T-helper 2 cell treated with Interferon-gamma antibody and Interleukin-4, amounts not matched to agents 5 μg/mL and 100 μg/mL, for 36 hours (primary cell): ENCODE measurements around the gene ARL2.

Source experiments
- DNase-seq: peaks from one replicate; pipeline ENCODE4 v3.0.0; 2021; ENCODE audit warnings: low spot score
- H3K27ac Mint-ChIP-seq: one replicate; pipeline ENCODE4 v1.8.0; 2021; ENCODE audit warnings: mild to moderate bottlenecking, mixed read lengths
- H3K27me3 Mint-ChIP-seq: one replicate; pipeline ENCODE4 v1.8.0; 2021; ENCODE audit warnings: low read depth, mixed read lengths
- H3K36me3 Mint-ChIP-seq: one replicate; pipeline ENCODE4 v1.8.0; 2021; ENCODE audit warnings: low read depth, mixed read lengths
- H3K4me1 Mint-ChIP-seq: one replicate; pipeline ENCODE4 v1.8.0; 2021; ENCODE audit warnings: low read depth, mixed read lengths
- H3K4me3 Mint-ChIP-seq: one replicate; pipeline ENCODE4 v1.8.0; 2022; ENCODE audit warnings: mild to moderate bottlenecking, moderate library complexity, mixed read lengths
- H3K9me3 Mint-ChIP-seq: one replicate; pipeline ENCODE4 v1.8.0; 2021; ENCODE audit warnings: mixed read lengths

The ARL2 gene

GRCh38 chr11:65045728-65046127 is 31.8 kb downstream of the ARL2 start:
- Mint-ChIP-seq H3K4me1 (peaks cover 20% of the 10 kb centered on the region), H3K4me3 (no peak overlapping the region), H3K36me3 (peaks cover 18% of the 10 kb centered on the region), H3K27ac (no peak overlapping the region), H3K9me3 (no peaks in the 10 kb centered on the region), H3K27me3 (no peaks in the 10 kb centered on the region)
- DNase-seq: no peak

GRCh38 chr11:65047581-65048422 is 33.8 kb downstream of the ARL2 start:
- peak overlapping the region; percentile 76 for H3K4me3 Mint-ChIP-seq
- peak overlapping the region; percentile 70 for H3K27ac Mint-ChIP-seq
- no peak for DNase-seq
- no peaks in the 10 kb centered on the region for H3K27me3 Mint-ChIP-seq
- no peaks in the 10 kb centered on the region for H3K9me3 Mint-ChIP-seq
- H3K36me3 Mint-ChIP-seq: peaks cover 15% of the 10 kb centered on the region
- H3K4me1 Mint-ChIP-seq: peaks cover 14% of the 10 kb centered on the region

- no peaks in the 10 kb centered on the region for H3K27me3 Mint-ChIP-seq
- no peak overlapping the region for H3K27ac Mint-ChIP-seq
- H3K4me3 Mint-ChIP-seq: no peak overlapping the region
- no peak for DNase-seq
- H3K36me3 Mint-ChIP-seq: no peaks in the 10 kb centered on the region
- no peaks in the 10 kb centered on the region for H3K9me3 Mint-ChIP-seq
- peaks cover 20% of the 10 kb centered on the region for H3K4me1 Mint-ChIP-seq
These were observed 37.5 kb downstream of the ARL2 start for GRCh38 chr11:65051398-65051858.

DNA sequence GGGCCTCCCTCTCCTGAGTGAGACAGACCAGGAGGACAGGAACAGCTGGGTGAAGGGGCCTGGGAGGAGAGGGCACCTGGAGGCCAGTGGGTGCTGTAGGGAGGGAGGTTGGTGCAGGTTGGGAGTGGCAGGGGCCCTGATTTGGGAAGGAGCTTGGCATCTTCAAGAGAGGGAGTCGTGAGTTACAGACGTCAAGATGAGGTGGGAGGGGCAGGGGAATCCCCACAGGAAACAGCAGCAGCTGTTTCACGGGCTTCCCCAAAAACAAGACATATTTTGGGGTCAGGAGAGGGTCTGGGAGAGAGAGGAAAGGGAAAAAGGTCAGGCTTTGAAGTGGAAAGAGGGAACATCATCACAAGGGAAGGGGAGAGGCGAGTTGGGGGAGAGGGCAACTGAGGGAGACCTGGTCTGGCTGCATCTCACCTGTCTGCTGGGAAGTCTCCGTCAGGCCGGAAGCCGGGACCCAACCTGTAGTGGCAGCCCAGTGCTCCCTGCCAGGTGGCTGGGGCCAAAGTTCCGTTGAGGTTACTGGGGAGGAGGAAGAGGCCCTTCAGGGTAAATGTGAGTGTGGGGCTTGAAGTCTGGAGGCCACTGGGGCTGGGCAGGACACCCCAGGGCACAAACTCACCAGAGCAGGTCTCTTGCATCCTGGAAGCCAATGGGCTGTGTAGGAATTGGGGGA is 40.0 kb downstream of the ARL2 start:
- DNase-seq: no peak
- H3K9me3 Mint-ChIP-seq: no peaks in the 10 kb centered on the region
- H3K27me3 Mint-ChIP-seq: no peaks in the 10 kb centered on the region
- H3K4me1 Mint-ChIP-seq: peaks cover 13% of the 10 kb centered on the region
- peak overlapping the region; percentile 71 for H3K27ac Mint-ChIP-seq
- H3K36me3 Mint-ChIP-seq: no peaks in the 10 kb centered on the region
- peak overlapping the region; percentile 70 for H3K4me3 Mint-ChIP-seq

- H3K4me1 Mint-ChIP-seq: peaks cover 19% of the 10 kb centered on the region
- no peak overlapping the region for H3K27ac Mint-ChIP-seq
- no peak overlapping the region for H3K4me3 Mint-ChIP-seq
- DNase-seq: no peak
- H3K27me3 Mint-ChIP-seq: no peaks in the 10 kb centered on the region
- no peaks in the 10 kb centered on the region for H3K36me3 Mint-ChIP-seq
- H3K9me3 Mint-ChIP-seq: no peaks in the 10 kb centered on the region
These were observed 41.6 kb downstream of the ARL2 start for GRCh38 chr11:65055538-65055937.

DNA sequence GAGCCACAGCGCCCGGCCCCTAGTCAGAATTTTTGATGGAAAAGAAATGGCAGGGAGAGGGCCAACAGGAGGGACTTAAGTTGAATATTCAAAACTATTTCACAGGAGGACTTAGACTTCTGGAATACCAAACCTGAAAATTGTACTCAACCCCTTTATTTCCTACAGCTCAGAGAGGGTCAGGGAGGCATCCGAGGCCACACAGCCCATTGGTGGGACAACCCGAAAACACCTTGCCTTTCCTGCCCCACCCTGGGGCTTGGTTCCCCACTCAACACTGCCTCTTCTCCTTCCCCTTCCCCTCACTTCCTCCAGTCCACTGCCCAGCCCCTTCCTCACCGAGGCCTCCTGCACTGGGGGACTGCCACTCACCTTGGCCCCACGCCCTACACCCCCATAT is 43.0 kb downstream of the ARL2 start:
- Mint-ChIP-seq H3K4me1 (peaks cover 21% of the 10 kb centered on the region), H3K27me3 (no peaks in the 10 kb centered on the region), H3K27ac (no peak overlapping the region), H3K9me3 (no peaks in the 10 kb centered on the region), H3K36me3 (no peaks in the 10 kb centered on the region), H3K4me3 (no peak overlapping the region)
- no peak for DNase-seq

GRCh38 chr11:65057526-65057925 is 43.6 kb downstream of the ARL2 start:
- Mint-ChIP-seq H3K27me3 (no peaks in the 10 kb centered on the region), H3K9me3 (no peaks in the 10 kb centered on the region), H3K36me3 (no peaks in the 10 kb centered on the region), H3K4me1 (peaks cover 21% of the 10 kb centered on the region), H3K27ac (no peak overlapping the region), H3K4me3 (no peak overlapping the region)
- no peak for DNase-seq

- no peak overlapping the region for H3K4me3 Mint-ChIP-seq
- peaks cover 19% of the 10 kb centered on the region for H3K4me1 Mint-ChIP-seq
- no peaks in the 10 kb centered on the region for H3K9me3 Mint-ChIP-seq
- H3K36me3 Mint-ChIP-seq: no peaks in the 10 kb centered on the region
- no peak for DNase-seq
- H3K27me3 Mint-ChIP-seq: no peaks in the 10 kb centered on the region
- H3K27ac Mint-ChIP-seq: no peak overlapping the region
These were observed 44.1 kb downstream of the ARL2 start for GRCh38 chr11:65058012-65058411.

GRCh38 chr11:65058419-65059054 is 44.6 kb downstream of the ARL2 start, which contains the start of gene NAALADL1:
NAALADL1 (minus strand) TSS chr11:65058553; CDS start chr11:65058521, 32 bp downstream.
- peaks cover 17% of the 10 kb centered on the region for H3K4me1 Mint-ChIP-seq
- no peaks in the 10 kb centered on the region for H3K9me3 Mint-ChIP-seq
- H3K27me3 Mint-ChIP-seq: no peaks in the 10 kb centered on the region
- no peaks in the 10 kb centered on the region for H3K36me3 Mint-ChIP-seq
- no peak for DNase-seq
- no peak within 1 kb of the TSS for H3K27ac Mint-ChIP-seq
- H3K4me3 Mint-ChIP-seq: no peak within 1 kb of the TSS

DNA sequence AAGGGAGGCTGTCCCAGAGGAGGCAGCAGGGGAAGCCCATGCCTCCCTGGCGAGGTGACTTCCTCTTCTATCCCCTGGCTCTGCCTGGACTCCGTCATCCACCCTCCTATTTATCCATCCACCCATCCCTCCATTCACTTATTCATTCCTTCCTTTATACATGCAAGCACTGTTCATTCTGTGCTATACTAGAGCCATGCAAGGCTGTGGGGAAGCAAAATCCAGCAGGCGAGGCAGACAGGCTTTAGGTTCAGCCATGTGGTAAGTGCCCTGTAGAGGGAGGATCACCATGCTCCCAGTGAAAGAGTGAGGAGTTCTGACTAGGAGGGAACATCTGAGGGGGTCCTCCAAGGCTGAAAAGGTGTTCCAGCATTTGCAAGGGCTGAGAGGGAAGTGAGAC is 45.6 kb downstream of the ARL2 start:
- DNase-seq: no peak
- Mint-ChIP-seq H3K4me1 (peaks cover 8% of the 10 kb centered on the region), H3K36me3 (no peaks in the 10 kb centered on the region)

DNA sequence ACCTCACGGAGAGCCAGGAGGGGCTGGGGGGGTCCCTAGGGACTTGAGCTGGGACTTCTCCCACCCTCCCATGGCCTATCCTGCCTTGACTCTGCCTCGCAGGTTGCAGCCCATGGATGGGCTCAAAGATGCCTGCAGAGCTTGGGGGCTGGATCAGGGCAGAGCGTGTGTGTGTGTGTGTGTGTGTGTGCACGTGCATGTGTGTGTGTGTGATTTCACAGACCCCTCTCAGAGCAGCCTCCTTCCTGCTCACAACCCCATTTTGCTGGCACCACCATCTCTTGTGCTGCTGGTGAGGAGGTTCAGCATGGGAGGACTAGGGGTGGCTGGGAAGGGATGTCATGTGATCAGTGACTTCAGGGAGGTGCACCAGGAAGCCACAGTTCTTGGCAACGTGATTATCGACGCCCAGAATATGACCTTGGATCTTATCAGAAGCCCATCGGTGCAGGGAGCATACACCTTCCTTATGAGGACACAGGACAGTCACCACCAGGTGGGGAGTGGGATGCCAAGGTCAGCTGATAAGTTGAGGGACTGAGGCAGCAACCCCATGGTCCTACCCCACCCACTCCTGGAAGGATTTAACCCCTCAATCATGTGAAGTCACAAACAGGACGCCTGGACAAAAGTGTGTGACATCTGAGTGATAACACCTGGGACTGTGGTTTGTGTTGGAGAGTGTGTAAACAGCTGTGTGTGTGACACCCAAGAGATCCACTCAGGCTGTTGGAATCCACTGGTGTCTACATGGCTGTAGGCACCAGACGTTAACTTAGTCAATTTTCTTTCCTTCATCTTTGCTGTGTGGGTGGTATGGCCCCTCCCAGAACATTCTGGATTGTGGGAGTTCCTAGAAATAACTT is 46.2 kb downstream of the ARL2 start:
- no peak overlapping the region for H3K27ac Mint-ChIP-seq
- no peaks in the 10 kb centered on the region for H3K27me3 Mint-ChIP-seq
- peaks cover 8% of the 10 kb centered on the region for H3K4me1 Mint-ChIP-seq
- H3K9me3 Mint-ChIP-seq: no peaks in the 10 kb centered on the region
- no peak overlapping the region for H3K4me3 Mint-ChIP-seq
- no peak for DNase-seq
- no peaks in the 10 kb centered on the region for H3K36me3 Mint-ChIP-seq

More for the DNA sequence above, 45.6 kb downstream of the ARL2 start:
- Mint-ChIP-seq H3K27ac (no peak overlapping the region), H3K9me3 (no peaks in the 10 kb centered on the region), H3K27me3 (no peaks in the 10 kb centered on the region), H3K4me3 (no peak overlapping the region)

DNA sequence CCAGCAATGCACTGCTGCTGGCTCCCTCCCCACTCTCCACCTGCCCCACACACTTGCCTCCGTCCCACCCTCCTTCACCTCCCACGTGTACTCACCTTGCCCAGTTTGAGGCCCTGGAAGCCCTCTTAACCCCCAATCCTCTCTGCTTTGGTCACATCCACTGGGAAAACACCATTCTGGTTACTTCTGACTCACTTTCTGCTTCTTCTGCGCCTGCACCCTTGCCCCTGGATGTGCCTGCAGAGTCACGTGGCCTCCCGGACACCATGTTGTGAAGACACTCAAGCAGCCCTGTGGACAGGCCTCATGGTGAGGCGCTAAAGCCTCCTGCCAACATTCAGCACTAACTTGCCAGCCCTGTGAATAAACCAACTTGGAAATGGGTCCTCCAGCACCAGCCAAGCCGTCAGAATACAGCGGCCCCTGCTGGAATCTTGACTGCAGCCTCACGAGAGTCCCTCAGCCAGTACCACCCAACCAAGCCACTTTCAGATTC is 47.0 kb downstream of the ARL2 start:
- Mint-ChIP-seq H3K4me3 (no peak overlapping the region), H3K27ac (no peak overlapping the region), H3K36me3 (no peaks in the 10 kb centered on the region), H3K27me3 (no peaks in the 10 kb centered on the region), H3K4me1 (peaks cover 8% of the 10 kb centered on the region), H3K9me3 (no peaks in the 10 kb centered on the region)
- DNase-seq: no peak

DNA sequence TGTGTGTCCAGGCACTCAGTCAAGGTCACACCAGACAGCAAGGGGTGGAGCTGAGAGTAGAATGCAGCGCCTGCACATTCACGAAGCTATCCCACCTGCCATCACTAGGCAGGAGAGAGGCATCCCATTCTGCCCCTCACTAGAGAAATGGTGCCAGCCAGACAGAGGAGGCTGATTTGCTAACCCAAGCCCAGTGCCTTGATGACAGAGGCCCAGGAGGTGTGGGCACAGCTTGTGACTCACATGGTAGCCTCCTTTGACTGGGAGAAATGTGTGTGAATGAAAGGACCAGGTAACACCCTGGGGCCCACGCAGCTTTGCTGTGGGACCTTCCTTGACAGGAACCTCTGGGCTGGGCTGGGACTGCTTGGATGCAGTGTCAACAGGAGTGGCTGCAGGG is 49.6 kb downstream of the ARL2 start:
- Mint-ChIP-seq H3K27ac (no peak overlapping the region), H3K9me3 (no peaks in the 10 kb centered on the region), H3K36me3 (no peaks in the 10 kb centered on the region), H3K4me1 (peaks cover 8% of the 10 kb centered on the region), H3K27me3 (no peaks in the 10 kb centered on the region), H3K4me3 (no peak overlapping the region)
- no peak for DNase-seq
